HUDEP-2 (cell line): ENCODE data around the gene SLC38A3.

Source experiments
- DNase-seq, 76 experiments: peaks; one replicate each; lab custom pipeline; 2025; ENCODE audit not compliant: unreplicated experiment in 76 of 76; lab: John Stamatoyannopoulos, UW

SLC38A3 gene

GRCh38 chr3:50263478-50264382 is 58.7 kb downstream of the SLC38A3 start:
- DNase-seq, result no peak

- no peak for DNase-seq
Measured at GRCh38 chr3:50264383-50264963, 59.4 kb downstream of the SLC38A3 start.

GRCh38 chr3:50264964-50265485 is 60.0 kb downstream of the SLC38A3 start:
- DNase-seq, result no peak

- no peak for DNase-seq
Measured at GRCh38 chr3:50265571-50265970, 60.5 kb downstream of the SLC38A3 start.

DNA sequence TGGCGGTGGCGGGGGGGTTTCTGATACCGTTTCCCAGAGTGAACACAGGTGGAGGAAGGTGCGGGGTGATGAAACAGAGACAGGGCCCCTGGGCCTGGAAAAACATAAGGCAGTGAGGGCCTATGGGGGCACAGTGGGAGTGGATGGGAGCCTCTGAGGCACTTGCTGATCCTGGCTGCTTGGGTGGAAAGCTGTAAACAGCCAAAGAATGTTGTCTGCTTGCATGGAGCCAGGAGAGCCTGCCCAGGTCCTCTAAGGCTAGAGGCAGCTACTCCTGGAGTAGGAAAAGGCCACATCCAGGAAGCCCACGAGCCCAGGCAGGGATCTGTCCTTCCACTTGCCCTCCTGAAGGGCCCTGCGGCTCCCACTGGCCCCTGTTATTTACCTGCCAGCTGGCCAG is 60.9 kb downstream of the SLC38A3 start:
- no peak for DNase-seq

DNA sequence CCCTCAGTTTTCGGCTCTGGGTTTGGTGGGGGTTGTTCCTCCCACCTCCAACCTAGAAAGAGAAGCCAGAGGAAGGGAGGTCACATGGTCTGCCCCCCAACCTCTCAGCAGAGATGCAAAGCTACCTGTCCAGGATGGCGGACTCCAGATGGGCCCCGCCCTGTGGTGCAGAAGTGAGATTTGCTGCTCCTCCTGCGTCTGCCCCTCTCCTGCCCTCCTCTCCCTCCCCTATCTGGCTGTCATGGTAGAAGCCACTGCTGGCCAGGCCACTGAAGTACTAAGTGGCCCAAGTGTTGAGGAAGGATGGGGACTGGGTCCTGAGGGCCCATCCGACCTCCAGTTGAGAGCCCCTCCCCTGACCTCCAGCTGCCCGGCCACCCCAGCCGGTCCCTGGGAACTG is 61.8 kb downstream of the SLC38A3 start:
- no peak for DNase-seq

GRCh38 chr3:50267280-50267913 is 62.3 kb downstream of the SLC38A3 start:
- no peak for DNase-seq

- DNase-seq, result no peak
Measured at GRCh38 chr3:50268276-50268675, 63.2 kb downstream of the SLC38A3 start.

GRCh38 chr3:50268703-50269451 is 63.8 kb downstream of the SLC38A3 start, which contains the start of gene SEMA3B:
Gene SEMA3B, plus strand, starts transcription at chr3:50269147. Its CDS starts 94 bp downstream, at chr3:50269241.
- DNase-seq, result peak in 23 of 76 experiments; percentile 4 to 34 (median 22)

DNA sequence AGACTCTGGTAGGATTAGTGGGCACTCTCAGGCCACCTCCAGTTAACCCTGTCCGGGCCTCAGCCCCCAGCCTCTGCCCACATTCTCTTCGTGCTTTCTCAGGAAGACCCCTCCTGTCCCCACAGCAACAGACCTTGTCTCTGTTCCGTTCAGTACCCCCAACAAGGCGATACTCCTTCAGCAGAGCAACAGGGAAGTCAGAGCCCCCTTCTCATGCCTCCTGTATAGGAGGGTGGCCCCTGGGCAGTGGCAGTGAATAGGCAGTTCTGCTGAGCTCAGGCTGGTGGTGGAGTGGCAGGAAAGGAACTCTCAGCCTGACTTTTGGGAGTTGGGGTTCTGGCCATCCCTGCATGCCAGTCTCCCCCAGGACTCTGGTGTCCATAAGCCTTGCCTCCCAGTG is 64.4 kb downstream of the SLC38A3 start:
- no peak for DNase-seq

DNA sequence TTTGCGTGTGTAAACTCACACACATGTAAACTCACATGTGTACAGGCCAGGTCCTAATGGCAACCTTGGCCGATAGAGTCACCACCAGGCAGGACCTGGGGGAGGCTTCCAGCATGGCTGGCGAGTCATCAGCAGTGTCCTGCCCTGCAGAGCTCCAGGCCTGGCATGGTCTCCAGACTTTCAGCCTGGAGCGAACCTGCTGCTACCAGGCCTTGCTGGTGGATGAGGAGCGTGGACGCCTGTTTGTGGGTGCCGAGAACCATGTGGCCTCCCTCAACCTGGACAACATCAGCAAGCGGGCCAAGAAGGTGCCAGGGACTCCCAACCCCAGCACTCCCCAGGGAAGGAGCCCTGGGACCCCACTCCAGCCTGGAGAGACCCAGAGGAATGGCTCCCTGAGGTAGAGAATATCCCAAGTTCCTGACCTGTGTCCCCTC is 64.9 kb downstream of the SLC38A3 start:
- peak in 2 of 76 experiments; percentile 1 to 6 for DNase-seq

DNA sequence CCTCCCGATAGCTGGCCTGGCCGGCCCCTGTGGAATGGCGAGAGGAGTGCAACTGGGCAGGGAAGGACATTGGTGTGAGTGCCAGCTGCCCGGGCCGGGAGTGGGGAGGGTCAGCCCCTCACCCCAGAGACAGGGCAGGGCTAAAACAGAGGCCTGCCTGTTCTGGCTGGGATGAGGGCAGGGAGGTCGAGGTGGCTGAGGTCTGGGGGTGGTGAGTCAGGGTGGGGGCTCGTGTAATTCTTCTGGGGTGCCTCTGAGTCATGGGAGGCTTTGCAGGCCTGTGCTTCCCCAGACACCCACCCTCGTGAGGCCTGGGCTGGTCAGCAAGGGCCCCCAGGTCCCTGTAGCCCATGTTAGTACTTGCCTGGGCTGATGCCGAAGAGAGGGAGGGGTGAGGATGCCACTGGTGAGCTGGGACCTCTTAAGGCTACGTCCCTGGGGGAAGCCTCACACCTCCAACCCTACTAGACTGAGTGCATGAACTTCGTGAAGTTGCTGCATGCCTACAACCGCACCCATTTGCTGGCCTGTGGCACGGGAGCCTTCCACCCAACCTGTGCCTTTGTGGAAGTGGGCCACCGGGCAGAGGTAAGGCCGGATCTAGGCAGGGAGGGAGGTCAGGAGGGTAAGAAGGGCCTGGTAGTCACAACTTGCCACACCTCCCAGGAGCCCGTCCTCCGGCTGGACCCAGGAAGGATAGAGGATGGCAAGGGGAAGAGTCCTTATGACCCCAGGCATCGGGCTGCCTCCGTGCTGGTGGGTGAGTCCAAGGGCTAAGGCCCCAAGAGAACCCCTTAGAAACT is 65.6 kb downstream of the SLC38A3 start:
- DNase-seq, result no peak
